HG03064 (cell line): Measurements from ENCODE around the gene CYP2C18.
"Not testable (repeated sequence)": the region's sequence is repeated elsewhere in the genome, so short reads cannot be mapped to it uniquely, and the experiment has no call there.

Source experiments
- ATAC-seq: cut with Tn5 transposase; IDR thresholded peaks from one replicate; pipeline ENCODE4 v1.9.1; 2021; ENCODE audit warnings: low read depth; ENCODE audit not compliant: unreplicated experiment

Gene CYP2C18

DNA sequence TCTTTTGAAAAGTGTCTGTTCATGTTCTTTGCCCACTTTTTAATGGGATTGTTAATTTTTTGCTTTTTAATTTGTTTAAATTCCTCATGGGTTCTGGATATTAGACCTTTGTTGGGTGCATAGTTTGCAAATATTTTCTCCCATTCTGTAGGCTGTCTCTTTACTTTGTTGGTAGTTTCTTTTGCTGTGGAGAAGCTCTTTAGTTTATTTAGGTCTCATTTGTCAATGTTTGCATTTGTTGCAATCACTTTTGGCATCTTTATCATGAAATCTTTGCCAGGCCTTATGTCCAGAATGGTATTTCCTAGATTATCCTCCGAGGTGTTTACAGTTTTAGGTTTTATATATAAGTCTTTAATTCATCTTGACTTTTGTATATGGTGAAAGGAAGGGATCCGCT, 55.1 kb downstream of the CYP2C18 start:
- ATAC-seq, result no peak

DNA sequence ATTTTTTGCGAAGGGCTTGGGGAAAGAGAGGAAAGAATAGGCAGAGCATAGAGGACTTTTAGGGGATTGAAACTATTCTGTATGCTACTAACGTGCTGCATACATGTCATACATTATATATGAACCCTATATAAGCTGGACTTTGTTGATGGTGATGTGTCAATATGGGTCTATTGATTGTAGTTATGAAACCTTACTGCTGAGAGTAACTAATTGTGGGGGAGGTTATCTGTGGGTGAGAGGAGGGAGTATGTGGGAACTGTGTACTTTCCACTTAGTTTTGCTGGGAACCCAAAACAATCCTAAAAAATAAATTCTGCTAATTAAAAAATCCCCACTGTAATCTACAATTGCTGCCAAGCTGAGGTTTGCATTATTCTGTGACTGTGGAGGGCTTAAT, 63.6 kb downstream of the CYP2C18 start:
- no peak for ATAC-seq

DNA sequence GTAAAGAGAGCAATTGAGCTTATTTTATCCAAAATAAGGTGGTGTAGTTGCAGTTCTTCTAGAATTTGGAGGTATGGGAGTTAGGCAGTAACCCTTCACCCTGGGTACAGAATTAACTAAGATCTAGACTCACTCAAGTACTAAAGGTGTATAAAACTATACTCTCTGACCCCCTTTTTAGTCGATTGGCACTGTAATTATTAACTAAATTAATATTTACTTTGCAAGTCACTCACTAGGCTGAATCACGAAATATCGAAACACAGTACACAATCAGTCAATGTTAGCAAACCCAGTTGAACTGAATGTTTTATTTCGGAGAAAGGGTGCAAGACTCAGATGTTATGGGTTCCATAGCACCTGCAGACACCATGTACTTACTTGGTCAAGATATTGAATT, 64.3 kb downstream of the CYP2C18 start:
- no peak for ATAC-seq

GRCh38 chr10:94757916-94758315, 74.4 kb downstream of the CYP2C18 start:
- ATAC-seq, result no peak

DNA sequence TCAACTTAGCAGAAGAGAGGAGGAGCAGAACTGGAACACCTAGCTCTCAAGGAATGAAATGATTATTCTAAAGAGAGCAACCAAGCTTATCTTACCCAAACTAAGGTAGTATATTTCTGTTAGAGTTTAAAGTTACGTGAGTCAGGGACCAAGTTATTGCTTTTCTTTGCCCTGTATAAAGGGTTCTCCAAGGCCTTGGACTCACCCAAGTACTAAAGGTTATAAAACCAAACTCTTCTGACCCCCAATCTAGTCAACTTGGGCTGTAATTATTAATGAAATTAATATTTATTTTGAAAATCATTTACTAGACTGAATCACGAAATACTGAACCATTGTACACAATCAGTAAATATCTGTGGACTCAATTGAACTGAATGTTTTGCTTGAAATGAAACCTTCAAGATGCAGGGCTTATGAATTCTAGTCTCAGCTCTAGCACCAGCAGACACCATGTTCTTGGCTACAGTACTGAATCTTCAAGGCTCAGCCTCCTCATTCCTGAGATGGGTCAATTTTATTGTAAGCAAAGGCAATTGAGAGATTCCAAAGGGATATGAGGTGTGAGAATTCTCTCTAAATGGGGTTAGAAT, 77.2 kb downstream of the CYP2C18 start:
- no peak for ATAC-seq

GRCh38 chr10:94762393-94762792, 78.9 kb downstream of the CYP2C18 start, which contains the start of gene CYP2C19:
TSS of gene CYP2C19 (plus strand) at chr10:94762681. CDS start at chr10:94762706, 25 bp downstream.
- no peak for ATAC-seq

DNA sequence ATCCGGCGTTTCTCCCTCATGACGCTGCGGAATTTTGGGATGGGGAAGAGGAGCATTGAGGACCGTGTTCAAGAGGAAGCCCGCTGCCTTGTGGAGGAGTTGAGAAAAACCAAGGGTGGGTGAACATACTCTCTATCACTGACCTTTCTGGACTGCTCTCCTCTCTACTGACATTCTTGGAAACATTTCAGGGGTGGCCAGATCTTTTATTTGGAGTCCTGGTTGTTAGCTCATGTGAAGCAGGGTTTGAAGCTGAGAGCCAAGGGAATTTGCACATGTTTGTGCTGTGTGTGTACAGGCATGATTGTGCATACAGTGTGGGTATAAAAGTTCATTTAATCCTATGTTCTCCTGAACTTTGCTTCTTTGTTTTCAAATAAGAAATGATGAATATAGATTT, 91.9 kb downstream of the CYP2C18 start:
- ATAC-seq, result not testable (repeated sequence)

DNA sequence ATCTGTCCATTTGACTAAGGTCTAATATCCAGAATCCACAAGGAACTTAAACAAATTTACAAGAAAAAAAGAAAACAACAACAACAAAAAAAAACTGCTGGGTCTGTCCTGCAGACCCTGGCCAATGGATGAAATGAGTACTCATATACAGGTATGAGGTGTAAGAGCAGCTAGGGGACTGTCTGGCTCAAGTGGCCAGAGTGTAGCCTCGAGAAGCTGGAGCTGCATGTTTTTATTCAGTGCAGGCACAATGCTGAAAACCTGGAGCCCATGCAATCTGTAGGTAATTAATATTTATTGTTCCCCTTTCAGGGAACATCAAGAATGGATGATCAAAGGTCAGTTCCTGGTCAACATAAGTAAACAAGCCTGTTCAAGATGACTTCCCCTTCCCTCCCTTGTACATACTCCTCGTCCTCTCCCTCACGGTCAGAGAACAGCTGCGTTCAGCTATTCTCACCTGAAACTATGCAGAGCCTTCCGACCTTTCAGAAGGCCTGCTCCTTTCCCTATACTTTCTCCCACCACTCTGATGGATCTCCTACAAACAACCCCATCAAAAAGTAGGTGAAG, 94.4 kb downstream of the CYP2C18 start:
- ATAC-seq, result no peak

GRCh38 chr10:94780844-94781243, 97.3 kb downstream of the CYP2C18 start:
- no peak for ATAC-seq

DNA sequence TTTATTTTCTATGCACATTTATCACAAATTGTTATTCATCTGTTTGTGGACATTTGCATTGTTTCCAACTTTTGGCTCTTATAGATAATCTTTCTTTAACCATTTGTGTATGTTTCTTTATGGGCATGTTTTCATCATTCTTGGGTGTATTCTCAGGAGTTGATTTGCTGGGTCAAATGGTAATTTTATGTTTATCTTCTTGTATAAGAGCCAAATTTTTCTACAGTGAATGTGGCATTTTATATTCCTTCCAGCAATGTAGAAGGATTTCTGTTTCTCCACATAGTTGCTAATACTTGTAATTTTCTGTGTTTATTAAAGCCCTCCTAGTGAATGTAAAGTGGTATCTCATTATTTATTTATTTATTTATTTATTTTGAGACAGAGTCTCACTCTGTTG, 100.7 kb downstream of the CYP2C18 start:
- ATAC-seq, result no peak

DNA sequence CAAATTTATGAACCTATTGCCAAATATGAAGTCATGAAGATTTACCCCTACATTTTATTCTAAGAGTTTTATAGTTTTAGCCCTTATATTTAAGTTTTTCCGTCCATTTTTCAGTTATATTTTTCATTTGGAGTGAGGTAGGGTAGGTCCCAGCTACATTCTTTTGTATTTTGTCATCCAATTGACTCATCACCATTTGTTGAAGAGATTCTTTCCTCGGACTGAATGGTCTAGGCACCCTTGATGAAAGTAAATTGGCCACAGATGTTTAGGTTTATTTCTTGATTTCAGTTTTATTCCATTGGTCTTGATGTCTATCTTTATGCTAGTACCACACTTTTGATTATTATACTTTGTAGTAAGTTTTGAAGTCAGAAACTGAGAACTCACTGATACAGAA, 101.7 kb downstream of the CYP2C18 start:
- no peak for ATAC-seq
